K562 (cell line): ENCODE results near the gene THYN1. TPM values are rescaled to one million over a fixed set of nuclear protein-coding genes. Genes with fewer than 3 reads are reported as not detected.
A peak's percentile ranks its signal among the peaks of the same experiment; 100 is the strongest.

Experiments
- BCOR ChIP-seq: fragments of 450-650 bp; IDR thresholded peaks from 2 replicates; pipeline ENCODE4 v1.6.1; 2016
- CBX2 ChIP-seq: fragments of 200-600 bp; sonication (generic); IDR thresholded peaks from one replicate; pipeline ENCODE4 v1.6.1; 2012; ENCODE audit warnings: mild to moderate bottlenecking, low read length, inconsistent platforms; ENCODE audit not compliant: insufficient read depth, poor library complexity, severe bottlenecking
- CREBBP ChIP-seq: IDR thresholded peaks from one replicate; pipeline ENCODE4 v1.6.1; 2012; ENCODE audit warnings: low read depth, mild to moderate bottlenecking, control low read depth, inconsistent platforms, low read length
- ELF4 ChIP-seq: fragments of 450-650 bp; formaldehyde crosslinking; IDR thresholded peaks from 2 replicates; pipeline ENCODE4 v1.4.0; 2022; ENCODE audit warnings: missing genetic modification characterization
- ETV5 ChIP-seq: sonication (generic); formaldehyde crosslinking; IDR thresholded peaks from 2 replicates; pipeline ENCODE4 v1.4.0; 2020; ENCODE audit warnings: low read depth, mild to moderate bottlenecking, missing genetic modification reagents
- FOXK1 ChIP-seq: sonication (generic); formaldehyde crosslinking; IDR thresholded peaks from 2 replicates; pipeline ENCODE4 v1.8.0; 2022; ENCODE audit warnings: missing genetic modification reagents, mild to moderate bottlenecking, borderline replicate concordance
- HMG20B ChIP-seq: fragments of 250-450 bp; sonication (Bioruptor Pico); IDR thresholded peaks from 2 replicates; pipeline ENCODE4 v1.5.0; 2021; ENCODE audit warnings: mild to moderate bottlenecking
- MECOM ChIP-seq: fragments of 250-450 bp; sonication (Bioruptor Pico); IDR thresholded peaks from 2 replicates; pipeline ENCODE4 v1.8.0; 2022; ENCODE audit warnings: inconsistent platforms
- NFRKB ChIP-seq: fragments of 450-650 bp; IDR thresholded peaks from 2 replicates; pipeline ENCODE4 v1.6.1; 2016; ENCODE audit warnings: low read depth
- RBM15 ChIP-seq: fragments of 200-400 bp; formaldehyde crosslinking; IDR thresholded peaks from 2 replicates; pipeline ENCODE4 v1.6.1; 2018; ENCODE audit warnings: mild to moderate bottlenecking, low read length, moderate library complexity; ENCODE audit not compliant: insufficient read depth
- RNF2 ChIP-seq: sonication (generic); IDR thresholded peaks from 2 replicates; pipeline ENCODE4 v1.6.1; 2016
- ZBTB43 ChIP-seq: sonication (generic); formaldehyde crosslinking; IDR thresholded peaks from 2 replicates; pipeline ENCODE4 v1.8.0; 2023; ENCODE audit warnings: mild to moderate bottlenecking, missing genetic modification reagents
- ZNF143 ChIP-seq: sonication (generic); formaldehyde crosslinking; IDR thresholded peaks from 2 replicates; pipeline ENCODE4 v1.9.0; 2022; ENCODE audit warnings: mild to moderate bottlenecking, missing genetic modification reagents
- ZNF407 ChIP-seq: fragments of 450-650 bp; IDR thresholded peaks from 2 replicates; pipeline ENCODE4 v1.6.1; 2016; ENCODE audit warnings: low read depth
- ZNF668 ChIP-seq: fragments of 250-450 bp; sonication (Bioruptor Pico); IDR thresholded peaks from 2 replicates; pipeline ENCODE4 v1.8.0; 2022; ENCODE audit warnings: mild to moderate bottlenecking, inconsistent platforms
- polyA plus RNA-seq, 8 experiments: library from polyadenylated mRNA; depleted of rRNA in 4 of 8; stranded (reverse) in 5 of 8; unstranded in 3 of 8; fragments of >200 nt; fragmentation: Nextera tagmentation in 2 of 8; fragmentation: Illumina TruSeq in 1 of 8; extraction: Ambion mirVana in 2 of 8; extraction: Trizol in 1 of 8; gene quantifications; 2 replicates each; pipeline versions ENCODE4 v1.2.1 to v1.2.3, GENCODE V29; 2011 to 2014; ENCODE audit warnings: inconsistent platforms in 1 of 8, missing spikeins in 1 of 8
- total RNA-seq, 7 experiments: library from RNA; depleted of rRNA in 6 of 7; stranded (reverse); fragments of >200 nt in 6 of 7; fragmentation: Illumina TruSeq in 2 of 7; extraction: Trizol in 2 of 7; gene quantifications; 2 replicates each; pipeline versions ENCODE4 v1.2.1 to v1.2.3, GENCODE V29; 2011 to 2021; ENCODE audit warnings: low replicate concordance in 1 of 7
- TF ChIP-seq, protein P1 (sequence below): fragments of 450-650 bp; formaldehyde crosslinking; IDR thresholded peaks from 2 replicates; pipeline ENCODE4 v1.4.0; 2020; ENCODE audit warnings: mild to moderate bottlenecking, moderate library complexity
- TF ChIP-seq, protein P2 (sequence below): fragments of 250-450 bp; sonication (Bioruptor Pico); IDR thresholded peaks from 2 replicates; pipeline ENCODE4 v1.4.0; 2020

The THYN1 gene
- total and polyA plus RNA-seq, 9 of the 15 experiments (the other 6 are each of a cell fraction or from before 2014, with no cell fraction given), result 54.9 to 279 (median 104) TPM

DNA sequence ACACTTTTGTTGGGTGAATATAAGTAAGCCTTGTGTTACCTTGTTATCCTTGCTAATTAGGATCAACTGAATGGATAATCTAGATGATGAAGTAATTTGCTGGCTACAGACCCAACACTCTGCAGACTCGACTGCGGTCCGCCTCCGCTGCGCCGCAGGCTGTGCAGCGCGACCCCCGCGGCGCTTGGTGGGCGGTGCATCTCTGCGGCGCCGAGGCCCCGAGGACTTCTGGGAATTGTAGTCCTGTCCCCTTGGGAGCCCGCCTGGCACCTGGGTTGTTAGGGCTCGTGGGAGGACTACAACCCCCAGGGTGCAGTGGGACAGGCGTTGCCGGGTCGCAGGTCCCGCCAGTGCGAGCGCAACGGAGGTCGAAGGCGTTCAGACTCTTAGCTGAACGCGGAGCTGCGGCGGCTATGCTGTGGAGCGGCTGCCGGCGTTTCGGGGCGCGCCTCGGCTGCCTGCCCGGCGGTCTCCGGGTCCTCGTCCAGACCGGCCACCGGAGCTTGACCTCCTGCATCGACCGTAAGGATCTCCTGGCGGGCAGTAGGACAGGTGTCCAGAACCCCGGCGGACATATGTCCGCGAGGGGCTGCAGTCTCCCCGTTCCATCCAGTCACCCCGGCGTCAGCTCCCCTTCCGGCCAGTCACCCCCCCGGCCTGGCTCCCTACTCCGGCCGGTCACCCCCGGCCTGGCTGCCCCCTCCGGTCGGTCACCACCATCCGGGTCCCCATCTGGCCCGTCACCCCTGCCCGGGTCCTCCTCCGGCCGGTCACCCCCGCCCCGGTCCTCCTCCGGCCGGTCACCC is at the start of gene THYN1, which contains the start of gene ACAD8 (continued):
- TF ChIP-seq, protein P1, sequence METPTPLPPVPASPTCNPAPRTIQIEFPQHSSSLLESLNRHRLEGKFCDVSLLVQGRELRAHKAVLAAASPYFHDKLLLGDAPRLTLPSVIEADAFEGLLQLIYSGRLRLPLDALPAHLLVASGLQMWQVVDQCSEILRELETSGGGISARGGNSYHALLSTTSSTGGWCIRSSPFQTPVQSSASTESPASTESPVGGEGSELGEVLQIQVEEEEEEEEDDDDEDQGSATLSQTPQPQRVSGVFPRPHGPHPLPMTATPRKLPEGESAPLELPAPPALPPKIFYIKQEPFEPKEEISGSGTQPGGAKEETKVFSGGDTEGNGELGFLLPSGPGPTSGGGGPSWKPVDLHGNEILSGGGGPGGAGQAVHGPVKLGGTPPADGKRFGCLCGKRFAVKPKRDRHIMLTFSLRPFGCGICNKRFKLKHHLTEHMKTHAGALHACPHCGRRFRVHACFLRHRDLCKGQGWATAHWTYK (CRISPR knock-in tag), result peak; percentile 60; the same call in 1 of the 2 replicates
- TF ChIP-seq CBX2, result no peak
- TF ChIP-seq, protein P2, sequence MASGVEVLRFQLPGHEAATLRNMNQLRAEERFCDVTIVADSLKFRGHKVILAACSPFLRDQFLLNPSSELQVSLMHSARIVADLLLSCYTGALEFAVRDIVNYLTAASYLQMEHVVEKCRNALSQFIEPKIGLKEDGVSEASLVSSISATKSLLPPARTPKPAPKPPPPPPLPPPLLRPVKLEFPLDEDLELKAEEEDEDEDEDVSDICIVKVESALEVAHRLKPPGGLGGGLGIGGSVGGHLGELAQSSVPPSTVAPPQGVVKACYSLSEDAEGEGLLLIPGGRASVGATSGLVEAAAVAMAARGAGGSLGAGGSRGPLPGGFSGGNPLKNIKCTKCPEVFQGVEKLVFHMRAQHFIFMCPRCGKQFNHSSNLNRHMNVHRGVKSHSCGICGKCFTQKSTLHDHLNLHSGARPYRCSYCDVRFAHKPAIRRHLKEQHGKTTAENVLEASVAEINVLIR (CRISPR knock-in tag), result no peak
- no peak for TF ChIP-seq BCOR
- TF ChIP-seq NFRKB, result no peak
- peak; percentile 92 for TF ChIP-seq ZNF407
- no peak for TF ChIP-seq ETV5 (CRISPR knock-in tag)
- no peak for TF ChIP-seq ZBTB43 (CRISPR knock-in tag)
- TF ChIP-seq RNF2, result peak; percentile 59; the same call in 1 of the 2 replicates
- TF ChIP-seq CREBBP, result no peak
- no peak for TF ChIP-seq FOXK1
- no peak for TF ChIP-seq RBM15
- no peak for TF ChIP-seq ZNF668 (CRISPR knock-in tag)
- TF ChIP-seq MECOM (CRISPR knock-in tag), result no peak
- peak; percentile 95 for TF ChIP-seq ZNF143 (CRISPR knock-in tag)
- TF ChIP-seq ELF4, result no peak
- no peak for TF ChIP-seq HMG20B
